Measurements from ENCODE around the gene EIF2AK2.

EIF2AK2 gene

GRCh38 chr2:37060446-37060845 lies 96.3 kb downstream of the EIF2AK2 start:
- ATAC-seq: no peak
- no peak for TF ChIP-seq CREB5 (CRISPR knock-in tag; IDR thresholded peaks at IDR 0.05; ENCODE audit: low read depth)
- no peak for TF ChIP-seq OSR1 (CRISPR knock-in tag; IDR thresholded peaks at IDR 0.05)
- no peak for TF ChIP-seq ZFP30 (CRISPR knock-in tag; IDR thresholded peaks at IDR 0.05)

GRCh38 chr2:37059841-37060240 lies 96.9 kb downstream of the EIF2AK2 start:
- no peak for TF ChIP-seq ZC3H10 (CRISPR knock-in tag; IDR thresholded peaks at IDR 0.05)
- no peak for TF ChIP-seq POU6F1 (CRISPR knock-in tag; IDR thresholded peaks at IDR 0.05; ENCODE audit: borderline replicate concordance, low read depth)
- TF ChIP-seq ZFP30 (CRISPR knock-in tag; IDR thresholded peaks at IDR 0.05): no peak
- TF ChIP-seq TOX (CRISPR knock-in tag; IDR thresholded peaks at IDR 0.05; ENCODE audit: borderline replicate concordance): no peak
- no peak for ATAC-seq

- TF ChIP-seq TCF4 (CRISPR knock-in tag; IDR thresholded peaks at IDR 0.05; ENCODE audit: borderline replicate concordance) (no peak), RARB (CRISPR knock-in tag; IDR thresholded peaks at IDR 0.05) (no peak), ZNF8 (CRISPR knock-in tag; IDR thresholded peaks at IDR 0.05) (no peak), ESRRG (CRISPR knock-in tag; IDR thresholded peaks at IDR 0.05) (no peak), POU6F1 (CRISPR knock-in tag; IDR thresholded peaks at IDR 0.05; ENCODE audit: borderline replicate concordance, low read depth) (no peak), GLIS3 (CRISPR knock-in tag; IDR thresholded peaks at IDR 0.05) (no peak), ARNTL (CRISPR knock-in tag; IDR thresholded peaks at IDR 0.05; ENCODE audit: borderline replicate concordance, low read depth) (no peak), CSDC2 (CRISPR knock-in tag; IDR thresholded peaks at IDR 0.05) (no peak), SNAI2 (CRISPR knock-in tag; IDR thresholded peaks at IDR 0.05) (no peak)
- ATAC-seq: no peak
Measured at GRCh38 chr2:37052600-37053332, 104.0 kb downstream of the EIF2AK2 start.
